Smooth muscle cell (in vitro differentiated cells): Measurements from ENCODE around the gene ELFN2. TPM values are rescaled to one million over a fixed set of nuclear protein-coding genes. Genes with fewer than 3 reads are reported as not detected.

Experiments used
- DNase-seq: peaks from one replicate; lab custom pipeline; 2025; ENCODE audit not compliant: unreplicated experiment; lab: John Stamatoyannopoulos, UW
- H2AFZ ChIP-seq: fragments of 200-600 bp; sonication (generic); 2 replicates; pipeline ENCODE4 v1.6.0; 2016; ENCODE audit warnings: antibody characterized with exemption, low read depth, mild to moderate bottlenecking
- H3F3A ChIP-seq: fragments of 200-600 bp; sonication (generic); 2 replicates; pipeline ENCODE4 v1.6.0; 2017; ENCODE audit warnings: antibody characterized with exemption, low read depth
- H3K27ac ChIP-seq: fragments of 200-600 bp; sonication (generic); 2 replicates; pipeline ENCODE4 v1.5.1; 2016; ENCODE audit warnings: low read depth, mild to moderate bottlenecking
- H3K27me3 ChIP-seq: fragments of 200-600 bp; sonication (generic); 2 replicates; pipeline ENCODE4 v1.6.1; 2016; ENCODE audit warnings: low read depth, mild to moderate bottlenecking
- H3K36me3 ChIP-seq: fragments of 200-600 bp; sonication (generic); 2 replicates; pipeline ENCODE4 v1.5.1; 2016; ENCODE audit warnings: low read depth
- H3K4me1 ChIP-seq: fragments of 200-600 bp; sonication (generic); 2 replicates; pipeline ENCODE4 v1.5.1; 2016; ENCODE audit warnings: low read depth
- H3K4me2 ChIP-seq: fragments of 200-600 bp; sonication (generic); 2 replicates; pipeline ENCODE4 v1.6.0; 2016; ENCODE audit warnings: mild to moderate bottlenecking
- H3K4me3 ChIP-seq: fragments of 200-600 bp; sonication (generic); 2 replicates; pipeline ENCODE4 v1.5.1; 2016; ENCODE audit warnings: mild to moderate bottlenecking
- H3K79me2 ChIP-seq: fragments of 200-600 bp; sonication (generic); 2 replicates; pipeline ENCODE4 v1.6.0; 2016; ENCODE audit warnings: low read depth, mild to moderate bottlenecking
- H3K9ac ChIP-seq: fragments of 200-600 bp; sonication (generic); 2 replicates; pipeline ENCODE4 v1.6.0; 2016; ENCODE audit warnings: low read depth
- H3K9me3 ChIP-seq: fragments of 200-600 bp; sonication (generic); replicated peaks from 2 replicates; pipeline ENCODE4 v1.5.1; 2016; ENCODE audit warnings: low read depth
- H4K20me1 ChIP-seq: fragments of 200-600 bp; sonication (generic); 2 replicates; pipeline ENCODE4 v1.6.0; 2016; ENCODE audit warnings: low read depth
- WGBS: methylation state at CpG from one replicate; pipeline ENCODE4 v1.1.7; 2016; ENCODE audit warnings: low lambda C conversion rate; 5-methylcytosine and 5-hydroxymethylcytosine counted together
- polyA plus RNA-seq: library from polyadenylated mRNA; unstranded; fragments of >200 nt; fragmentation: Nextera tagmentation; extraction: Ambion mirVana; gene quantifications from 2 replicates; pipeline ENCODE4 v1.2.1, GENCODE V29; 2016
- total RNA-seq: library from RNA; depleted of rRNA; stranded (reverse); fragments of >200 nt; gene quantifications from 2 replicates; pipeline ENCODE4 v1.2.3, GENCODE V29; 2014
- TF ChIP-seq, protein P1 (sequence below): fragments of 200-600 bp; sonication (generic); IDR thresholded peaks from 2 replicates; pipeline ENCODE4 v1.5.1; 2017; ENCODE audit warnings: borderline replicate concordance, mild to moderate bottlenecking, antibody characterized with exemption; ENCODE audit not compliant: insufficient read depth, poor library complexity, severe bottlenecking

Gene ELFN2, protein sequence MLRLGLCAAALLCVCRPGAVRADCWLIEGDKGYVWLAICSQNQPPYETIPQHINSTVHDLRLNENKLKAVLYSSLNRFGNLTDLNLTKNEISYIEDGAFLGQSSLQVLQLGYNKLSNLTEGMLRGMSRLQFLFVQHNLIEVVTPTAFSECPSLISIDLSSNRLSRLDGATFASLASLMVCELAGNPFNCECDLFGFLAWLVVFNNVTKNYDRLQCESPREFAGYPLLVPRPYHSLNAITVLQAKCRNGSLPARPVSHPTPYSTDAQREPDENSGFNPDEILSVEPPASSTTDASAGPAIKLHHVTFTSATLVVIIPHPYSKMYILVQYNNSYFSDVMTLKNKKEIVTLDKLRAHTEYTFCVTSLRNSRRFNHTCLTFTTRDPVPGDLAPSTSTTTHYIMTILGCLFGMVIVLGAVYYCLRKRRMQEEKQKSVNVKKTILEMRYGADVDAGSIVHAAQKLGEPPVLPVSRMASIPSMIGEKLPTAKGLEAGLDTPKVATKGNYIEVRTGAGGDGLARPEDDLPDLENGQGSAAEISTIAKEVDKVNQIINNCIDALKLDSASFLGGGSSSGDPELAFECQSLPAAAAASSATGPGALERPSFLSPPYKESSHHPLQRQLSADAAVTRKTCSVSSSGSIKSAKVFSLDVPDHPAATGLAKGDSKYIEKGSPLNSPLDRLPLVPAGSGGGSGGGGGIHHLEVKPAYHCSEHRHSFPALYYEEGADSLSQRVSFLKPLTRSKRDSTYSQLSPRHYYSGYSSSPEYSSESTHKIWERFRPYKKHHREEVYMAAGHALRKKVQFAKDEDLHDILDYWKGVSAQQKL
- total RNA-seq = 0.67 and 1.3 TPM in 2 replicates
- 0.39 and 0.63 TPM in 2 replicates for polyA plus RNA-seq

GRCh38 chr22:37427135-37427710 is at the start of gene ELFN2:
Gene ELFN2 (minus strand): TSS chr22:37427479. CDS start chr22:37375534, 51,945 bp downstream.
- H3K9ac ChIP-seq = no peak within 1 kb of the TSS
- H3K27ac ChIP-seq = no peak within 1 kb of the TSS
- TF ChIP-seq, protein P1, sequence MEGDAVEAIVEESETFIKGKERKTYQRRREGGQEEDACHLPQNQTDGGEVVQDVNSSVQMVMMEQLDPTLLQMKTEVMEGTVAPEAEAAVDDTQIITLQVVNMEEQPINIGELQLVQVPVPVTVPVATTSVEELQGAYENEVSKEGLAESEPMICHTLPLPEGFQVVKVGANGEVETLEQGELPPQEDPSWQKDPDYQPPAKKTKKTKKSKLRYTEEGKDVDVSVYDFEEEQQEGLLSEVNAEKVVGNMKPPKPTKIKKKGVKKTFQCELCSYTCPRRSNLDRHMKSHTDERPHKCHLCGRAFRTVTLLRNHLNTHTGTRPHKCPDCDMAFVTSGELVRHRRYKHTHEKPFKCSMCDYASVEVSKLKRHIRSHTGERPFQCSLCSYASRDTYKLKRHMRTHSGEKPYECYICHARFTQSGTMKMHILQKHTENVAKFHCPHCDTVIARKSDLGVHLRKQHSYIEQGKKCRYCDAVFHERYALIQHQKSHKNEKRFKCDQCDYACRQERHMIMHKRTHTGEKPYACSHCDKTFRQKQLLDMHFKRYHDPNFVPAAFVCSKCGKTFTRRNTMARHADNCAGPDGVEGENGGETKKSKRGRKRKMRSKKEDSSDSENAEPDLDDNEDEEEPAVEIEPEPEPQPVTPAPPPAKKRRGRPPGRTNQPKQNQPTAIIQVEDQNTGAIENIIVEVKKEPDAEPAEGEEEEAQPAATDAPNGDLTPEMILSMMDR = no peak
- no peak within 1 kb of the TSS for H2AFZ ChIP-seq
- WGBS = under 1% methylated on average over 23 of the region's 72 CpGs
- peaks cover 5% of the 10 kb centered on the region for H3F3A ChIP-seq
- peaks cover 8% of the 10 kb centered on the region for H3K4me1 ChIP-seq
- DNase-seq = no peak
- peaks cover 61% of the 10 kb centered on the region for H3K27me3 ChIP-seq
- H3K4me3 ChIP-seq = peak within 1 kb of the TSS; percentile 60
- H3K9me3 ChIP-seq = no peaks in the 10 kb centered on the region
- H3K4me2 ChIP-seq = peak within 1 kb of the TSS; percentile 90
- no peaks in the 10 kb centered on the region for H3K79me2 ChIP-seq
- H3K36me3 ChIP-seq = no peaks in the 10 kb centered on the region
- no peaks in the 10 kb centered on the region for H4K20me1 ChIP-seq

GRCh38 chr22:37476389-37477329 is 49.4 kb upstream of the ELFN2 start:
- DNase-seq = no peak
- H3K79me2 ChIP-seq = no peaks in the 10 kb centered on the region
- 75% methylated on average over 14 of the region's 14 CpGs for WGBS
- peaks cover 6% of the 10 kb centered on the region for H3K27me3 ChIP-seq
- TF ChIP-seq, protein P1 = no peak
- no peak overlapping the region for H3K4me2 ChIP-seq
- no peak overlapping the region for H2AFZ ChIP-seq
- H3F3A ChIP-seq = no peaks in the 10 kb centered on the region
- no peak overlapping the region for H3K4me3 ChIP-seq
- no peaks in the 10 kb centered on the region for H3K36me3 ChIP-seq
- H3K27ac ChIP-seq = no peak overlapping the region
- H3K4me1 ChIP-seq = no peaks in the 10 kb centered on the region
- no peaks in the 10 kb centered on the region for H4K20me1 ChIP-seq
- no peak overlapping the region for H3K9ac ChIP-seq
- H3K9me3 ChIP-seq = no peaks in the 10 kb centered on the region

DNA sequence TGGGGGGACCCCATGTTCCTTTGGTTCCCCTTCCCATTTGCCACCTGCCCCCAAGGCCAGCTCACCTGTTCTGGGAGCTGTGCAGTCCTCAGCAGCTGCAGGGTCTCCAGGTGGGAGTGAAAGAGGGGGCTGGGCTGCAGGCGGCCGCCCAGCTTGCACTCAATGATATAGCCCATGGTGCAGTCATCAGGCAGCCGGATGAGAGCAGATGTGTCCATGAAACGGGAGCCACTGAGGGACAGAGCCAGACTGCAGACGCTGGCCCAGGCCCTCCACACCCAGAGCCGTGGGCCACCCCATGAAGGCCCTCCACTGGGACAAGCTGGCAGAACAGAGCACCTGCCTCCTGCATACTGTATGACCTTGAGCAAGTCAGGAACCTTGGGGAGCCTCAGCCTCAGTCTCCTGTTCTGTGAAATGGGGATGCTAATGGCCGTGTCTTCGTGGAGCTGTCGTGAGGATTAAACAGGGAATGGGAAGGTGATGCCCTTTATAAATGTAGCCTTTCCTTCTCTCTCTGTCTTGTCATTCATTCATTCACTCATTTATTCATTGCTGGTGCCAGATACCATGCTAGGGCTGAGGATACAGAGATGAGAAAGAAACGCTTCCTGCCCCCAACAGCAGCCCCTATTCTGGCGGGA is 47.3 kb upstream of the ELFN2 start:
- H3K27ac ChIP-seq = no peak overlapping the region
- TF ChIP-seq, protein P1 = no peak

More for the DNA sequence above, 47.3 kb upstream of the ELFN2 start:
- Histone ChIP-seq H3K4me1 (no peaks in the 10 kb centered on the region), H3K4me2 (no peak overlapping the region), H3K79me2 (no peaks in the 10 kb centered on the region), H3K4me3 (no peak overlapping the region), H3F3A (no peaks in the 10 kb centered on the region), H4K20me1 (no peaks in the 10 kb centered on the region), H3K27me3 (peaks cover 6% of the 10 kb centered on the region), H3K36me3 (no peaks in the 10 kb centered on the region), H3K9me3 (no peaks in the 10 kb centered on the region), H2AFZ (no peak overlapping the region), H3K9ac (no peak overlapping the region)
- 85% methylated on average over 11 of the region's 11 CpGs for WGBS
- DNase-seq = no peak
